HCT116 (cell line): ENCODE data around the gene CD244. TPM values are rescaled to one million over a fixed set of nuclear protein-coding genes. Genes with fewer than 3 reads are reported as not detected.

Experiments used
- ATAC-seq: fragments of 200-7000 bp; cut with Tn5 transposase; 2 replicates; pipeline ENCODE4 v1.9.1; 2020; ENCODE audit warnings: mild to moderate bottlenecking, moderate library complexity
- BruUV-seq: library from RNA; stranded (reverse); fragments of 400-500 nt; replicated peaks from 2 replicates; lab custom pipeline; 2021; lab: Mats Ljungman, UMichigan
- CTCF ChIA-PET: fragments of 300-600 bp; sonication (Branson Sonifier 250); formaldehyde crosslinking; loops from one replicate; lab custom pipeline; 2021; ENCODE audit warnings: antibody characterized with exemption; lab: Charles Lee
- POLR2A ChIA-PET: fragments of 300-600, 350-600 bp; sonication (Branson Sonifier 250); formaldehyde crosslinking; loops from one replicate; lab custom pipeline; 2021; ENCODE audit warnings: antibody characterized with exemption; lab: Charles Lee
- RAD21 ChIA-PET, 2 experiments: fragments of 300-600 bp; sonication (Branson Sonifier 250); formaldehyde crosslinking; loops; one replicate each; lab custom pipeline; 2023; ENCODE audit warnings: low total read pairs in 2 of 2; ENCODE audit not compliant: uncharacterized antibody in 2 of 2, unreplicated experiment in 2 of 2, low non-redundant PET in 1 of 2; lab: Charles Lee
- DNase-seq: peaks from one replicate; pipeline ENCODE4 v3.0.0-alpha.2; 2010; ENCODE audit warnings: low read depth, low spot score
- H2AFZ ChIP-seq: fragments of 200-600 bp; shearing (Covaris generic), sonication (generic); 2 replicates; pipeline ENCODE4 v1.6.1; 2017; ENCODE audit warnings: low read depth, mixed run types, mixed read lengths, antibody characterized with exemption, low read length; ENCODE audit not compliant: poor library complexity, severe bottlenecking
- H3K27ac ChIP-seq: 2 replicates; pipeline ENCODE4 v1.5.1; 2012; ENCODE audit warnings: low read depth, low read length
- H3K27me3 ChIP-seq: fragments of 200-600 bp; sonication (generic); 2 replicates; pipeline ENCODE4 v1.6.1; 2016; ENCODE audit warnings: mixed run types, low read length, mixed read lengths; ENCODE audit not compliant: insufficient read depth
- H3K36me3 ChIP-seq, 2 experiments: fragments of 200-500 bp in 1 of 2; fragments of 200-600 bp in 1 of 2; sonication (Bioruptor generic) in 1 of 2; sonication (generic) in 1 of 2; 2 replicates each; pipeline versions ENCODE4 v1.5.1 to v1.6.1; 2014 to 2016; ENCODE audit warnings: low read length in 2 of 2, inconsistent platforms in 1 of 2, mixed read lengths in 1 of 2, mixed run types in 1 of 2; ENCODE audit not compliant: insufficient read depth in 2 of 2, control insufficient read depth in 1 of 2
- H3K4me1 ChIP-seq, 2 experiments: fragments of 200-600 bp in 1 of 2; sonication (generic) in 1 of 2; 2 replicates each; pipeline versions ENCODE4 v1.5.1 to v1.6.1; 2012 to 2017; ENCODE audit warnings: low read length in 2 of 2, inconsistent platforms in 1 of 2, mild to moderate bottlenecking in 1 of 2, mixed read lengths in 1 of 2, mixed run types in 1 of 2, moderate library complexity in 1 of 2; ENCODE audit not compliant: insufficient read depth in 2 of 2, control insufficient read depth in 1 of 2
- H3K4me2 ChIP-seq: fragments of 200-600 bp; sonication (generic); 2 replicates; pipeline ENCODE4 v1.6.1; 2017; ENCODE audit warnings: mixed run types, low read length, mixed read lengths
- H3K4me3 ChIP-seq, 2 experiments: fragments of 200-600 bp in 1 of 2; sonication (generic) in 1 of 2; replicated peaks in 1 of 2; 2 replicates each; pipeline ENCODE4 v1.5.1; 2011 to 2016; ENCODE audit warnings: low read length in 2 of 2, control low read depth in 1 of 2, low read depth in 1 of 2, mild to moderate bottlenecking in 1 of 2, mixed read lengths in 1 of 2, mixed run types in 1 of 2
- H3K79me2 ChIP-seq: fragments of 200-600 bp; sonication (generic); 2 replicates; pipeline ENCODE4 v1.6.1; 2017; ENCODE audit warnings: mild to moderate bottlenecking, mixed run types, low read length, moderate library complexity, mixed read lengths; ENCODE audit not compliant: insufficient read depth
- H3K9ac ChIP-seq: fragments of 200-600 bp; sonication (generic); 2 replicates; pipeline ENCODE4 v1.6.1; 2016; ENCODE audit warnings: low read length, mixed read lengths
- H3K9me2 ChIP-seq: fragments of 200-600 bp; sonication (generic), shearing (Covaris generic); 2 replicates; pipeline ENCODE4 v1.6.1; 2017; ENCODE audit warnings: mixed run types, mild to moderate bottlenecking, moderate library complexity; ENCODE audit not compliant: insufficient read depth
- H3K9me3 ChIP-seq, 2 experiments: fragments of 200-500 bp in 1 of 2; fragments of 200-600 bp in 1 of 2; sonication (Bioruptor generic) in 1 of 2; sonication (generic) in 1 of 2; 2 replicates each; pipeline ENCODE4 v1.6.1; 2014 to 2017; ENCODE audit warnings: low read length in 2 of 2, mixed read lengths in 2 of 2, inconsistent platforms in 1 of 2, low read depth in 1 of 2, mild to moderate bottlenecking in 1 of 2, mixed run types in 1 of 2, moderate library complexity in 1 of 2; ENCODE audit not compliant: control insufficient read depth in 1 of 2, insufficient read depth in 1 of 2
- H4K20me1 ChIP-seq: fragments of 200-600 bp; sonication (generic), shearing (Covaris generic); 2 replicates; pipeline ENCODE4 v1.6.1; 2017; ENCODE audit warnings: mixed run types, mild to moderate bottlenecking, moderate library complexity; ENCODE audit not compliant: insufficient read depth
- FOSL1 ChIP-seq: IDR thresholded peaks from 2 replicates; pipeline ENCODE4 v1.6.1; 2012; ENCODE audit warnings: low read depth
- POLR2AphosphoS5 ChIP-seq: IDR thresholded peaks from 2 replicates; pipeline ENCODE4 v1.6.1; 2011; ENCODE audit warnings: mild to moderate bottlenecking, low read depth, low read length, moderate library complexity
- REST ChIP-seq: IDR thresholded peaks from 2 replicates; pipeline ENCODE4 v1.6.1; 2012; ENCODE audit warnings: low read depth
- SRF ChIP-seq: IDR thresholded peaks from 2 replicates; pipeline ENCODE4 v1.6.1; 2012; ENCODE audit warnings: low read depth
- YY1 ChIP-seq: IDR thresholded peaks from 2 replicates; pipeline ENCODE4 v1.6.1; 2011; ENCODE audit warnings: low read length, low read depth, moderate library complexity, mild to moderate bottlenecking; ENCODE audit not compliant: insufficient replicate concordance; ENCODE audit errors: extremely low read depth
- ZNF274 ChIP-seq: fragments of 200-500 bp; sonication (Bioruptor generic); IDR thresholded peaks from 2 replicates; pipeline ENCODE4 v1.6.1; 2014; ENCODE audit warnings: mild to moderate bottlenecking, low read depth, low read length, inconsistent platforms
- intact Hi-C: fragments of 100-400 bp; cut with micrococcal nuclease; formaldehyde crosslinking; loops from 2 replicates; pipeline ENCODE4 v1.10.0; 2022
- total RNA-seq: library from RNA; stranded (reverse); gene quantifications from one replicate; pipeline ENCODE4 v1.2.1, GENCODE V29; 2021; ENCODE audit not compliant: unreplicated experiment

Gene CD244
- total RNA-seq, 1 experiment from 2014 or later: not detected

GRCh38 chr1:160836981-160837557 lies 25.6 kb downstream of the CD244 start:
- no peak overlapping the region for H3K27ac ChIP-seq
- no peaks in the 10 kb centered on the region for H3K36me3 ChIP-seq
- no peaks in the 10 kb centered on the region for H3K9me2 ChIP-seq
- no peak for DNase-seq
- intact Hi-C loops: loop anchor here (5.0 kb wide), 1 partner anchor 300 kb away; no protein-coding TSS in a partner anchor
- H3K9me3 ChIP-seq: no peaks in the 10 kb centered on the region
- RAD21 ChIA-PET: interaction anchor here in 1 of 2 experiments (0.6 to 0.8 kb wide), 2 partner anchors 114 to 157 kb away, joined by 3 to 5 read pairs; no protein-coding TSS in a partner anchor
- TF ChIP-seq REST (no peak), POLR2AphosphoS5 (no peak)
- TF ChIP-seq, all 23 proteins: peak for 0
- Histone ChIP-seq H4K20me1 (no peaks in the 10 kb centered on the region), H2AFZ (no peak overlapping the region), H3K4me2 (no peak overlapping the region), H3K9ac (no peak overlapping the region), H3K4me1 (0 out of 4 replicates have a peak, but pooled peaks cover 0 to 3% of the 10 kb centered on the region in 2 experiments), H3K79me2 (no peaks in the 10 kb centered on the region), H3K4me3 (no peak overlapping the region), H3K27me3 (peaks cover 5% of the 10 kb centered on the region; the same call in 1 of the 2 replicates)
- no TSS peak for BruUV-seq
- ATAC-seq: no peak
- ChIA-PET POLR2A (no interaction called here), CTCF (interaction anchor here (0.7 to 5.0 kb wide), 4 partner anchors 15 to 117 kb away, joined by 3 to 45 read pairs (median 6); partner anchors contain the start of gene ITLN2)

- no peaks in the 10 kb centered on the region for H3K36me3 ChIP-seq
- TF ChIP-seq SRF: no peak
- TF ChIP-seq ZNF274: no peak
- TF ChIP-seq YY1: no peak
- TF ChIP-seq FOSL1: no peak
- POLR2A ChIA-PET: no interaction called here
- H3K4me2 ChIP-seq: no peak overlapping the region
- intact Hi-C loops: loop anchor here (5.0 kb wide), 1 partner anchor 301 kb away; no protein-coding TSS in a partner anchor
- H3K4me1 ChIP-seq: 0 out of 4 replicates have a peak, but pooled peaks cover 0 to 3% of the 10 kb centered on the region in 2 experiments
- BruUV-seq: no TSS peak
- H3K9ac ChIP-seq: no peak overlapping the region
- no peak for DNase-seq
- ATAC-seq: no peak
- no peak overlapping the region for H3K27ac ChIP-seq
- CTCF ChIA-PET: interaction anchor here (0.7 to 5.0 kb wide), 5 partner anchors 15 to 117 kb away, joined by 3 to 45 read pairs (median 5); partner anchors contain the start of gene ITLN2
- peaks cover 5% of the 10 kb centered on the region; the same call in 1 of the 2 replicates for H3K27me3 ChIP-seq
- H2AFZ ChIP-seq: no peak overlapping the region
- no peaks in the 10 kb centered on the region for H3K79me2 ChIP-seq
- no peaks in the 10 kb centered on the region for H3K9me2 ChIP-seq
- no peaks in the 10 kb centered on the region for H3K9me3 ChIP-seq
- no peak overlapping the region for H3K4me3 ChIP-seq
- RAD21 ChIA-PET: interaction anchor here in 1 of 2 experiments (0.8 kb wide), 1 partner anchor 115 kb away, joined by 3 read pairs; no protein-coding TSS in a partner anchor
- no peaks in the 10 kb centered on the region for H4K20me1 ChIP-seq
Observed at GRCh38 chr1:160836561-160836960, 26.1 kb downstream of the CD244 start.
